HepG2 (cell line): Measurements from ENCODE around the gene PNP. TPM values are rescaled to one million over a fixed set of nuclear protein-coding genes. Genes with fewer than 3 reads are reported as not detected.

ENCODE experiments used
- ATAC-seq: fragments of 200-7000 bp; cut with Tn5 transposase; 3 replicates; pipeline ENCODE4 v1.9.1; 2020; ENCODE audit warnings: mild to moderate bottlenecking, moderate library complexity
- BruUV-seq: library from RNA; stranded (reverse); fragments of 400-500 nt; replicated peaks from 2 replicates; lab custom pipeline; 2021; lab: Mats Ljungman, UMichigan
- CTCF ChIA-PET: fragments of 300-600 bp; formaldehyde crosslinking; extraction: SDS; loops from one replicate; lab custom pipeline; 2021; ENCODE audit warnings: low total read pairs, inconsistent platforms, low intra/inter-chr PET ratio; lab: Yijun Ruan, JAX
- POLR2A ChIA-PET: fragments of 350-600 bp; sonication (Branson Sonifier 250); formaldehyde crosslinking; loops from one replicate; lab custom pipeline; 2020; ENCODE audit warnings: antibody characterized with exemption, inconsistent platforms; lab: Yijun Ruan, JAX
- DNase-seq: peaks from one replicate; pipeline ENCODE4 v3.0.0-alpha.2; 2015; ENCODE audit warnings: low spot score
- FAIRE-seq: peaks from 3 replicates; lab custom pipeline; 2011; peaks lifted over from hg19 to GRCh38; lab: Jason Lieb, UNC
- H2AFZ ChIP-seq: one replicate; pipeline ENCODE4 v1.6.1; 2011; ENCODE audit warnings: low read length, inconsistent platforms
- H3K27ac ChIP-seq: fragments of 300-600 bp; 3 replicates; pipeline ENCODE4 v1.8.0; 2011; ENCODE audit warnings: mixed run types, mild to moderate bottlenecking, mixed read lengths, low read length, inconsistent platforms; ENCODE audit not compliant: insufficient read depth; ENCODE audit errors: extremely low read length
- H3K27me3 ChIP-seq, 2 experiments: fragments of 200-600 bp in 1 of 2; 2 replicates in 1 of 2; 3 replicates in 1 of 2; pipeline versions ENCODE4 v1.6.0 to v1.8.0; 2011; ENCODE audit warnings: low read length in 2 of 2, mild to moderate bottlenecking in 2 of 2, moderate library complexity in 2 of 2, inconsistent platforms in 1 of 2; ENCODE audit not compliant: insufficient read depth in 2 of 2, control insufficient read depth in 1 of 2
- H3K36me3 ChIP-seq, 2 experiments: fragments of 200-600 bp in 1 of 2; replicated peaks in 1 of 2; 2 replicates in 1 of 2; 3 replicates in 1 of 2; pipeline versions ENCODE4 v1.5.1 to v1.8.0; 2011; ENCODE audit warnings: low read length in 2 of 2, inconsistent platforms in 1 of 2; ENCODE audit not compliant: insufficient read depth in 2 of 2, control insufficient read depth in 1 of 2
- H3K4me1 ChIP-seq: 2 replicates; pipeline ENCODE4 v1.5.1; 2012; ENCODE audit warnings: low read length, inconsistent platforms; ENCODE audit not compliant: insufficient read depth
- H3K4me2 ChIP-seq: 2 replicates; pipeline ENCODE4 v1.6.0; 2011; ENCODE audit warnings: low read depth, low read length, inconsistent platforms
- H3K4me3 ChIP-seq, 3 experiments: fragments of 200-600 bp in 1 of 3; sonication (generic), shearing (Covaris generic) in 1 of 3; replicated peaks in 1 of 3; 2 replicates each; pipeline ENCODE4 v1.5.1; 2011 to 2016; ENCODE audit warnings: low read length in 3 of 3, inconsistent platforms in 2 of 3, low read depth in 2 of 3, mild to moderate bottlenecking in 2 of 3, control low read depth in 1 of 3, mixed read lengths in 1 of 3; ENCODE audit not compliant: insufficient read depth in 1 of 3
- H3K79me2 ChIP-seq: one replicate; pipeline ENCODE4 v1.6.1; 2011; ENCODE audit warnings: low read length, inconsistent platforms; ENCODE audit not compliant: insufficient read depth
- H3K9ac ChIP-seq: 2 replicates; pipeline ENCODE4 v1.6.0; 2011; ENCODE audit warnings: mild to moderate bottlenecking, low read depth, low read length, inconsistent platforms; ENCODE audit not compliant: insufficient read depth
- H3K9me3 ChIP-seq: 2 replicates; pipeline ENCODE4 v1.5.1; 2012; ENCODE audit warnings: mild to moderate bottlenecking, low read length
- H4K20me1 ChIP-seq: 2 replicates; pipeline ENCODE4 v1.6.0; 2011; ENCODE audit warnings: inconsistent platforms, mild to moderate bottlenecking, low read length, moderate library complexity; ENCODE audit not compliant: insufficient read depth
- EED ChIP-seq: sonication (generic); formaldehyde crosslinking; IDR thresholded peaks from 2 replicates; pipeline ENCODE4 v1.5.0; 2020; ENCODE audit warnings: mild to moderate bottlenecking, missing genetic modification reagents
- ETS1 ChIP-seq: sonication (generic); formaldehyde crosslinking; IDR thresholded peaks from 2 replicates; pipeline ENCODE4 v1.4.0; 2020; ENCODE audit warnings: missing genetic modification reagents
- FOSL2 ChIP-seq: sonication (generic); formaldehyde crosslinking; IDR thresholded peaks from 2 replicates; pipeline ENCODE4 v1.4.0; 2020; ENCODE audit warnings: missing genetic modification reagents
- MEIS1 ChIP-seq: sonication (generic); formaldehyde crosslinking; IDR thresholded peaks from 2 replicates; pipeline ENCODE4 v1.9.0; 2021; ENCODE audit warnings: mild to moderate bottlenecking, missing genetic modification reagents, moderate library complexity, borderline replicate concordance
- TCF12 ChIP-seq, 2 experiments: fragments of 450-650 bp in 1 of 2; sonication (generic) in 1 of 2; formaldehyde crosslinking in 1 of 2; IDR thresholded peaks; 2 replicates each; pipeline versions ENCODE4 v1.6.1 to v1.8.0; 2017 to 2022; ENCODE audit warnings: antibody characterized with exemption in 1 of 2, mild to moderate bottlenecking in 1 of 2, missing genetic modification reagents in 1 of 2, moderate library complexity in 1 of 2
- YEATS2 ChIP-seq: sonication (generic); formaldehyde crosslinking; IDR thresholded peaks from 2 replicates; pipeline ENCODE4 v1.4.0; 2020; ENCODE audit warnings: missing genetic modification reagents, borderline replicate concordance
- ZBTB44 ChIP-seq: sonication (generic); formaldehyde crosslinking; IDR thresholded peaks from 2 replicates; pipeline ENCODE4 v1.4.0; 2020; ENCODE audit warnings: missing genetic modification reagents
- ZFP36L1 ChIP-seq: sonication (generic); formaldehyde crosslinking; IDR thresholded peaks from 2 replicates; pipeline ENCODE4 v1.8.0; 2022; ENCODE audit warnings: mild to moderate bottlenecking, missing genetic modification reagents, moderate library complexity
- ZHX1 ChIP-seq: sonication (generic); formaldehyde crosslinking; IDR thresholded peaks from 2 replicates; pipeline ENCODE4 v1.8.1; 2022; ENCODE audit warnings: low read depth, mild to moderate bottlenecking, missing genetic modification reagents
- ZNF230 ChIP-seq: sonication (generic); formaldehyde crosslinking; IDR thresholded peaks from 2 replicates; pipeline ENCODE4 v1.4.0; 2020; ENCODE audit warnings: mild to moderate bottlenecking, missing genetic modification reagents
- ZNF563 ChIP-seq: sonication (generic); formaldehyde crosslinking; IDR thresholded peaks from 2 replicates; pipeline ENCODE4 v1.8.0; 2022; ENCODE audit warnings: mild to moderate bottlenecking, moderate library complexity, missing genetic modification reagents
- WGBS: methylation state at CpG from one replicate; pipeline ENCODE4 v1.1.6; 2017; ENCODE audit warnings: low lambda C conversion rate; 5-methylcytosine and 5-hydroxymethylcytosine counted together
- in situ Hi-C: cut with HindIII; loops from 2 replicates; pipeline ENCODE4 v1.10.0; 2017; ENCODE audit warnings: low pct_unique_long_range_greater_than_20kb; ENCODE audit not compliant: extremely low pct_ligation_motif_present
- intact Hi-C: fragments of 100-400 bp; cut with micrococcal nuclease; formaldehyde crosslinking; loops from one replicate; pipeline ENCODE4 v1.10.0; 2022; ENCODE audit not compliant: unreplicated experiment
- polyA plus RNA-seq, 8 experiments: library from polyadenylated mRNA; depleted of rRNA in 3 of 8; stranded (reverse) in 7 of 8; unstranded in 1 of 8; fragments of >200 nt; fragmentation: Illumina TruSeq in 4 of 8; extraction: Trizol in 4 of 8; gene quantifications; 2 replicates each; pipeline versions ENCODE4 v1.2.1 to v1.2.3, GENCODE V29; 2011 to 2016; ENCODE audit warnings: low read depth in 4 of 8, missing spikeins in 1 of 8, mixed read lengths in 1 of 8; ENCODE audit not compliant: insufficient read depth in 1 of 8
- total RNA-seq, 5 experiments: library from RNA; depleted of rRNA; stranded (reverse); fragments of >200 nt; fragmentation: Illumina TruSeq; extraction: Trizol; gene quantifications; 2 replicates each; pipeline ENCODE4 v1.2.3, GENCODE V29; 2016; ENCODE audit warnings: low read depth in 1 of 5

The PNP gene
- total and polyA plus RNA-seq, 2 of the 13 experiments (the other 11 are each of a cell fraction or from before 2014, with no cell fraction given) = 45.4 to 74.8 TPM

GRCh38 chr14:20498622-20499021 is 29.4 kb downstream of the PNP start (continued):
- no peak for TF ChIP-seq ZFP36L1 (CRISPR knock-in tag)
- no peak for TF ChIP-seq EED (CRISPR knock-in tag)
- TF ChIP-seq ZHX1 (CRISPR knock-in tag) = no peak
- no peak for TF ChIP-seq YEATS2
- no peak for TF ChIP-seq ZBTB44 (CRISPR knock-in tag)
- TF ChIP-seq ZNF230 (CRISPR knock-in tag) = no peak
- TF ChIP-seq FOSL2 (CRISPR knock-in tag) = no peak

- Histone ChIP-seq H3K9me3 (no peaks in the 10 kb centered on the region), H3K9ac (no peak overlapping the region), H3K79me2 (no peaks in the 10 kb centered on the region), H2AFZ (no peak overlapping the region), H3K27me3 (peaks cover 0 to 5% of the 10 kb centered on the region in 2 experiments; a peak in 1 of 5 replicates), H3K4me3 (no peak overlapping the region), H3K4me2 (no peak overlapping the region), H3K27ac (no peak overlapping the region), H3K36me3 (no peaks in the 10 kb centered on the region), H4K20me1 (no peaks in the 10 kb centered on the region), H3K4me1 (no peaks in the 10 kb centered on the region)
- in situ Hi-C loops (no loop called here), intact Hi-C loops (no loop called here)
- WGBS = 39% methylated on average over 4 of the region's 4 CpGs
- ATAC-seq = no peak
- TF ChIP-seq ETS1 = no peak
- no peak for TF ChIP-seq TCF12 (IDR thresholded peaks at IDR 0.05)
- TF ChIP-seq TCF12 (CRISPR knock-in tag; IDR thresholded peaks at IDR 0.05) = no peak
- TF ChIP-seq ZNF563 (CRISPR knock-in tag) = no peak
- no peak for TF ChIP-seq MEIS1
- no TSS peak for BruUV-seq
- CTCF ChIA-PET = no interaction called here
- DNase-seq = no peak
- no peak for FAIRE-seq
- POLR2A ChIA-PET = no interaction called here
Measured at GRCh38 chr14:20499108-20499507, 29.9 kb downstream of the PNP start.
